Duodenal mucosa (tissue), 2 donors: ENCODE measurements around the gene CACNA1E.
"Not testable (repeated sequence)": the region's sequence is repeated elsewhere in the genome, so short reads cannot be mapped to it uniquely, and the experiment has no call there.

Source experiments
- H3K27ac ChIP-seq: one replicate; pipeline ENCODE4 v1.7.0; 2013; ENCODE audit warnings: low read depth, low read length
- H3K27me3 ChIP-seq, 2 donors: one replicate each; pipeline ENCODE4 v1.7.0; 2013; ENCODE audit warnings: low read length in 2 of 2, control low read depth in 1 of 2; ENCODE audit not compliant: insufficient read depth in 2 of 2, control insufficient read depth in 1 of 2
- H3K36me3 ChIP-seq, 2 donors: one replicate each; pipeline ENCODE4 v1.7.0; 2013; ENCODE audit warnings: low read length in 2 of 2, control low read depth in 1 of 2; ENCODE audit not compliant: insufficient read depth in 2 of 2, control insufficient read depth in 1 of 2
- H3K4me1 ChIP-seq, 2 donors: one replicate each; pipeline ENCODE4 v1.7.0; 2013; ENCODE audit warnings: low read length in 2 of 2, control low read depth in 1 of 2; ENCODE audit not compliant: insufficient read depth in 2 of 2, control insufficient read depth in 1 of 2
- H3K4me3 ChIP-seq, 2 donors: one replicate each; pipeline ENCODE4 v1.7.0; 2013; ENCODE audit warnings: low read length in 2 of 2, low read depth in 1 of 2
- H3K9ac ChIP-seq, 2 donors: one replicate each; pipeline ENCODE4 v1.7.0; 2013; ENCODE audit warnings: low read length in 2 of 2, low read depth in 1 of 2
- H3K9me3 ChIP-seq, 2 donors: one replicate each; pipeline ENCODE4 v1.7.0; 2013; ENCODE audit warnings: low read length in 2 of 2, control low read depth in 1 of 2; ENCODE audit not compliant: control insufficient read depth in 1 of 2

The CACNA1E gene

GRCh38 chr1:181514298-181515290, 31.3 kb downstream of the CACNA1E start:
- Histone ChIP-seq H3K4me1 (no peaks in the 10 kb centered on the region), H3K4me3 (no peak overlapping the region), H3K9me3 (no peaks in the 10 kb centered on the region), H3K27ac (no peak overlapping the region), H3K27me3 (no peaks in the 10 kb centered on the region), H3K36me3 (no peaks in the 10 kb centered on the region), H3K9ac (no peak overlapping the region)

GRCh38 chr1:181516706-181517105, 33.4 kb downstream of the CACNA1E start:
- no peak overlapping the region for H3K9ac ChIP-seq
- H3K36me3 ChIP-seq: no peaks in the 10 kb centered on the region
- no peaks in the 10 kb centered on the region for H3K9me3 ChIP-seq
- no peaks in the 10 kb centered on the region for H3K27me3 ChIP-seq
- H3K27ac ChIP-seq: no peak overlapping the region
- H3K4me1 ChIP-seq: no peaks in the 10 kb centered on the region
- no peak overlapping the region for H3K4me3 ChIP-seq

GRCh38 chr1:181517181-181517875, 34.0 kb downstream of the CACNA1E start:
- no peak overlapping the region for H3K9ac ChIP-seq
- no peak overlapping the region for H3K4me3 ChIP-seq
- no peaks in the 10 kb centered on the region for H3K36me3 ChIP-seq
- H3K9me3 ChIP-seq: no peaks in the 10 kb centered on the region
- H3K27me3 ChIP-seq: no peaks in the 10 kb centered on the region
- no peak overlapping the region for H3K27ac ChIP-seq
- no peaks in the 10 kb centered on the region for H3K4me1 ChIP-seq

- H3K4me1 ChIP-seq: no peaks in the 10 kb centered on the region
- H3K27ac ChIP-seq: no peak overlapping the region
- H3K9ac ChIP-seq: no peak overlapping the region
- no peaks in the 10 kb centered on the region for H3K9me3 ChIP-seq
- no peak overlapping the region for H3K4me3 ChIP-seq
- H3K36me3 ChIP-seq: no peaks in the 10 kb centered on the region
- no peaks in the 10 kb centered on the region for H3K27me3 ChIP-seq
These were observed 34.8 kb downstream of the CACNA1E start for GRCh38 chr1:181518152-181518551.

DNA sequence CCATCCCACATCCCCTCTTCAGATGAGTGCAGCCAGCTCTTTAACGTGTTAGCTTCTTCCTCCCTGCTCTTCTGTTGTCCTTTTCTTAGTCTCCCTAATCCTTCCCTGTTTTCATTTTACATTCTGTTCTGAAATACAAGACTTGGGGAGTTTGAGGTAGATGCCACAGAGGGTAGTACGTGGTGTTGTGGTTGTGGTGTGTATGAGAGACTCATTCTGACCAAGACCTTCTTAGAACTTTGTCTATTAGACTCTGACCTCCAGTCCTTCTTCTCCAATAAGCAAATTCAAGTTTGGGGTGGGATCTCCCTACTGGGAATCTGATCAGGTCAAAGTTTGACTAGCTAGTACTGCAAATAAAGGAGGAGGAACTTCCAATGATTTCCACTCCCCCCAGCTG, 39.5 kb downstream of the CACNA1E start:
- Histone ChIP-seq H3K9ac (no peak overlapping the region), H3K27me3 (no peaks in the 10 kb centered on the region), H3K36me3 (no peaks in the 10 kb centered on the region), H3K9me3 (no peaks in the 10 kb centered on the region), H3K4me3 (no peak overlapping the region), H3K4me1 (peaks cover 0 to 5% of the 10 kb centered on the region in 2 donors), H3K27ac (no peak overlapping the region)

GRCh38 chr1:181525104-181525721, 41.9 kb downstream of the CACNA1E start:
- no peak overlapping the region for H3K9ac ChIP-seq

DNA sequence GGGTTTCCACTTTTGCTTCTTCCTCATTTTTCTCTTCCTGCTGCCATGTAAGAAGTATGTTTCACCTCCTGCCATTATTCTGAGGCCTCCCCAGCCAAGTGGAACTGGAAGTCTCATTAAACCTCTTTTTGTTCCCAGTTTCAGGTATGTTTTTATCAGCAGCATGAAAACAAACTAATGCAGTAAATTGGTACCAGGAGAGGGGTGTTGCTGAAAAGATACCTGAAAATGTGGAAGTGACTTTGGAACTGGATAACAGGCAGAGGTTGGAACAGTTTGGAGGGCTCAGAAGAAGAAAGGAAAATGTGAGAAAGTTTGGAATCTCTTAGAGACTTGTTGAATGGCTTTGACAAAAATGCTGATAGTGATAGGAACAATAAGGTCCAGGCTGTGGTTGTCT, 44.9 kb downstream of the CACNA1E start:
- not testable (repeated sequence) for H3K36me3 ChIP-seq, H3K27me3 ChIP-seq, H3K27ac ChIP-seq

More at GRCh38 chr1:181525104-181525721, 41.9 kb downstream of the CACNA1E start:
- Histone ChIP-seq H3K4me1 (peaks cover 0 to 5% of the 10 kb centered on the region in 2 donors), H3K27me3 (no peaks in the 10 kb centered on the region), H3K9me3 (no peaks in the 10 kb centered on the region), H3K36me3 (no peaks in the 10 kb centered on the region), H3K4me3 (no peak overlapping the region), H3K27ac (no peak overlapping the region)

GRCh38 chr1:181531441-181531840, 48.1 kb downstream of the CACNA1E start:
- H3K4me3 ChIP-seq: peak overlapping the region in 1 of 2 donors; percentile 12
- H3K27me3 ChIP-seq: no peaks in the 10 kb centered on the region
- H3K36me3 ChIP-seq: no peaks in the 10 kb centered on the region
- H3K9me3 ChIP-seq: no peaks in the 10 kb centered on the region
- peak overlapping the region; percentile 27 for H3K27ac ChIP-seq
- no peak overlapping the region for H3K9ac ChIP-seq
- H3K4me1 ChIP-seq: peaks cover 10 to 19% of the 10 kb centered on the region in 2 donors

More for the DNA sequence above, 44.9 kb downstream of the CACNA1E start:
- H3K4me1 ChIP-seq: peaks cover 10 to 23% of the 10 kb centered on the region in 2 donors
- H3K4me3 ChIP-seq, H3K9ac ChIP-seq, H3K9me3 ChIP-seq: not testable (repeated sequence)

DNA sequence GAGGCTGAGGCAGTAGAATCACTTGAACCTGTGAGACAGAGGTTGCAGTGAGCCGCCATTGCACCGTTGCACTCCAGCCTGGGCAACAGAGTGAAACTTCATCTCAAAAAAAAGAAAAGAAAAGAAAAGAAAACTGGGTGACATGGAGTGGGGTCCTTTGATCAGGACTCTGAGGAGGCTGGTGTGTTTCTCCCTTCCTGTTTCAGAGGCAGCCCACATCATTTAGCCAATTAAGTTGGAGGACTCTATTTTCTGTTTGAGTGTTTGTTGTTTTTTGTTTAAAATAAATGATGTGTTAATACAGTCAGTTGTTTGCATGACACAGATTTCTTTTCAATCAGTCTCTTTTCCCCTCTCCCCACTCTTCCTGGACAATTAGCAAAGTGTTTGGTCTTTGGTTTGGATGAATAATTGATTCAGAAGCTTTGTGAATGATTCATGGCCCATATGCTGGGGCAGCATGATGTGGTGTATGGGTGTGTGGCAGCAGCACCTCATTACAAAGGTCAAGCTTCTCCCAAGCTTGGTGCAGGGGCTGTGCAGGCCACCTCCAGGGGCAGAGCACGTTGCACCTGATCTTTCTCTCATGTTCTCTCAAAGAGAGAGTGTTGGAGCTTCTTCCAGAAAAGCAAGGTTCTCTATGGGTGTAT, 48.8 kb downstream of the CACNA1E start:
- Histone ChIP-seq H3K9ac (no peak overlapping the region), H3K36me3 (no peaks in the 10 kb centered on the region), H3K4me3 (no peak overlapping the region), H3K9me3 (no peaks in the 10 kb centered on the region), H3K27ac (peak overlapping the region; percentile 27), H3K27me3 (no peaks in the 10 kb centered on the region), H3K4me1 (peaks cover 10 to 19% of the 10 kb centered on the region in 2 donors)
